Measurements from ENCODE around the gene EML4.
"Not testable (repeated sequence)": the region's sequence is repeated elsewhere in the genome, so short reads cannot be mapped to it uniquely, and the experiment has no call there.

Gene EML4

DNA sequence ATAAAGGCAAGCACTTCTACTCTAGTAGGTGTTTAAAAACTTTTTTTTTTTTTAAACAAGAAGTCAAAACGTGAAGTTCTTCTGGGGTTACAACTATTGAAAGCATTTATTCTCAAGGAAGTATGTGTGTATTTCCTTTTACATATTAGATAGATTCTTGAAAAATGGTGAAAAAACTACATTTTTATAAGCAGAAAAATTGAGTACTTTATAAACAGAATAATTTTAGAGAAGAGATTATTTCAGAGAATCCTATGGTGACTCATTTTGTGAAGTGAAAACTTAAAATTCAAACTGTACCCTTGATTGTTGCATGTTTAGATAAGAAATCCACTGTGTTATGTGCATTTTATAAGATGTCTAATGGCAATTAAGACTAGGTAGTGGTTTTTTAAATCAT is 2.9 kb downstream of the EML4 start:
- DNase-seq, result no peak

GRCh38 chr2:42172566-42172965 is 3.4 kb downstream of the EML4 start:
- no peak for DNase-seq

GRCh38 chr2:42173467-42173866 is 4.3 kb downstream of the EML4 start:
- DNase-seq, result not testable (repeated sequence)

DNA sequence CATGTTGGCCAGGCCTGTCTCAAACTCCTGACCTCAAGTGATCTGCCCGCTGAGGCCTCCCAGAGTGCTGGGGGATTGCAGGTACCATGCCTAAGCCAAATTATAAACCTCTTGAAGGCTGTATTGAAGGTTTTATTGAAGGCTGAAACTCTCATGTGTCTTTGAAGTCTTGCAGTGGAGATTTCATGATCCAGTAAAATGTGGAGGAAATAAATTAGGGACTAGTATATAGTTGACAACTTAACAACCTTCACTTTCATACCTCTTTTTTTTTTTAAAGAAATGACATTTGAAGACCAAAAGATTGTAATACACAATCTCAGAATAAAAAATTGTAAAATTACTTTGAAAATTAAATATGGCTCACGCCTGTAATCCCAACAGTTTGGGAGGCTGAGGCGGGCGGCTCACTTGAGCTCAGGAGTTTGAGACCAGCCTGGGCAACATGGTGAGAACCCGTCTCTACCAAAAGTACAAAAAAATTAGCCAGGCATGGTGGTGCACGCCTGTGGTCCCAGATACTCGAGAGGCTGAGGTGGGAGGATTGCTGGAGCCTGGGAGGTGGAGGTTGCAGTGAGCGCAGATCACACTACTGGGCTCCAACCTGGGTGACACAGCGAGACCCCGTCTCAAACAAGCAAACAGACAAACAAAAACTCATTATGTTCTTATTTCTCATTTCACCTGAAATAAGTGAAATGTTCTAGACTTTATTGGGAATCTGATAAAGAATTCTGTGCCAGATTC is 8.0 kb downstream of the EML4 start:
- DNase-seq, result no peak

GRCh38 chr2:42178335-42178734 is 9.2 kb downstream of the EML4 start:
- no peak for DNase-seq

GRCh38 chr2:42180300-42180699 is 11.1 kb downstream of the EML4 start:
- no peak for DNase-seq

DNA sequence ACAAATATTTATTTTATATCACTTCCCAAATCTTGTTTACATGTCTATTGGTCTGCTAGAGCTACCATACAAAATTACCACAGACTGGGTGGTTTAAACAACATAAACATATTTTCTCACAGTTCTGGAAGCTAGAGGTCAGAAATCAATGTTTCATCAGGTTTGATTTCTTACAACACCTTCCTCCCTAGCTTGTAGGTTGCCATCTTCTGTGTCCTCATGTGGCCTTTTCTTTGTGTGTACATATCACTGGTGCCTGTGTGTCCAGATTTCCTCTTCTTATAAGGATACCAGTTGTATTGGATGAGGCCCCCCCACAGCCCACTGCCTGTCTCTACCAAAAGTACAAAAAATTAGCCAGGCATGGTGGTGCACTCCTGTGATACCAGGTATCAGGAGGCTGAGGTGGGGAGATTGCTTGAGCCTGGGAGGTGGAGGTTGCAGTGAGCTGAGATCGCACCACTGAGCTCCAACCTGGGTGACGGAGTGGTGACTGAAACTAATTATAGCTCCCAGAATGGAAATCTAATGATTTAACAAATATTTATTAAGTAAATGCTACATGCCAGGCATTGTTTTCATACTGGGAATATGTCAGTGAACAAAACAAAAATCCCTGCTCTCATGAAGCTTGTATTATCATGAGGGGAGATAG is 13.6 kb downstream of the EML4 start:
- no peak for DNase-seq

DNA sequence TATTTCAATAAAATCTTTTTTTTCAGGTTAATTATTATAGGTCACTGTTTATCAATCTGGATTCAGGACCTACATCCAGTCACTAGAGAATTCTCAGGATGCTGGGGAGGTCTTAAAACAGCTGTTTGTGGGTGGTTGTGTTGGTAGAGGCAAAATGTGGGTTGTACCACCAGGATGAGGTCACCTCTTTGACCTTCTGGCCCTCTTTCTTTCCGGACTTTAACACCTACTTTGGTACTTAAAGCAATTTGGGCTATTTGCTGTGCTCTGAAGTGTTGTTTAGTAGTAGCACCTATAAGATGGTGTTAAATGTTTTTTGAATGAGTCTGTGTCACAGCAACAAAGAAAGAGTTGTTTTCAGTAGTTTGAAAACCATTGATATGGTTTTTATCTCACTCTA is 14.6 kb downstream of the EML4 start:
- DNase-seq, result no peak

DNA sequence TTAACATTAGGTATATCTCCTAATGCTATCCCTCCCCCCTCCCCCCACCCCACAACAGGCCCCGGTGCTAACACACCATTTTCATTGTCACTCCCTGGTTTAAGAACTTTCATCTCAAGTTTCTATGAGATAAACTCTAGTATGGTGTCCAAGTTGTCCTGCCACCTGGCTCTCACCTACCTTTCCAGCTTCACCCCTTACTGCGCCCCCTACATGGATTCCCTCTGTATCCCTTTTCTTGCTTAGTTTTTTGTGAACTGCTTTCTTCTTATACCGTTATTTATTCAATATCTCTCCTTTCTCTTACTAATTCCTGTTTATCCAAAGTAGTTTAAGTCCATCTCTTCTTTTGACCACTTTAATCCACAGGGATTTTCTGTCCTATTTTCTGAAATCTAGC is 15.2 kb downstream of the EML4 start:
- no peak for DNase-seq

DNA sequence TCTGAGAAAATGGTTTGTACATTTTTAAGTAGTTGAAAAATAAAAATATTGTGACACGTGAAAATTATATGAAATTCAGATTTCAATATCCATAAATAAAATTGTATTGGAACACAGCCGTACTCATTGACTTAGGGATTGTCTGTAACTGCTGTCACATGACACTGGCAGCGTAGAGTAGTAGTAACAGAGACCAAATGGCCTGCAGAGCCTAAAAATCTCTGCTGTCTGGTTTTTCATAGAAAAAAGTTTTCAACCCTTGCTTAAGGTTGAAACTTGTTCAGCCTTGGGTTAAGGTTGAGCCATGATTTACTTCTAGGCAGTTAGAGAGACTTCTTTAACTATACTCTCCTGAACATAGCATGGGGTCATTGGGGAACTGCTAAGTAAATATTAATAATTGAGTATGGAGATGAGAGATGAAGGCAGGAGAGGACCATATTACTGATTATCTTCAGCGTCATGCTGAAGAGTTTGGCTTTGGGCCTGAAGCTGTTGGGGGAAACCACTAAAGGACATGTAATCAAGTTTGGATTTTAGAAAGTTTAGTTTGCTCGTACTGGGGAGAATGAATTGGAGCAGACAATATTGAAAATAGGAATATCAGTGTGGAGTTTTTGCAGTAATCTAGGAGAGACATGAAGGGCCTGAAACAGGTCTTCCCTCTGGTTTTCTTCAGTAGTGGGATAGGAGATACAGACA is 16.2 kb downstream of the EML4 start:
- no peak for DNase-seq

DNA sequence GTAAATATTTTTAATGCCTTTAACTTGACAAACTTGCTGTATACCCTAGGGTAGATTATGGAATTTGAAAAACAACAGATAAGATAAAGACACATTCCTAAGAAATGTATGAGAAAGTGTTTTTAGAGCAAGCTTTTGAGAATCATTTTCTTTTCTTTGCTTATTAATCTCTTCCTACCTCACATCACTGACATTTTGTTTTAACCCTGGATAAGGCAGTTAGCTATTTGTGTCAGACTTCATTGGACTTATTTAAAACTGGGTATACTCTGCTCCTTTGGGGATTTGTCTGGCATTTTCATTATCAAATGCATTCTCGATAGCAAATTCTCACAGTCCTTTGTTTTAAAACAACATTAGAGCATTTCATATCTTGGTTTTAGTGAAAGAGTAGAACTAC is 17.2 kb downstream of the EML4 start:
- DNase-seq, result no peak

DNA sequence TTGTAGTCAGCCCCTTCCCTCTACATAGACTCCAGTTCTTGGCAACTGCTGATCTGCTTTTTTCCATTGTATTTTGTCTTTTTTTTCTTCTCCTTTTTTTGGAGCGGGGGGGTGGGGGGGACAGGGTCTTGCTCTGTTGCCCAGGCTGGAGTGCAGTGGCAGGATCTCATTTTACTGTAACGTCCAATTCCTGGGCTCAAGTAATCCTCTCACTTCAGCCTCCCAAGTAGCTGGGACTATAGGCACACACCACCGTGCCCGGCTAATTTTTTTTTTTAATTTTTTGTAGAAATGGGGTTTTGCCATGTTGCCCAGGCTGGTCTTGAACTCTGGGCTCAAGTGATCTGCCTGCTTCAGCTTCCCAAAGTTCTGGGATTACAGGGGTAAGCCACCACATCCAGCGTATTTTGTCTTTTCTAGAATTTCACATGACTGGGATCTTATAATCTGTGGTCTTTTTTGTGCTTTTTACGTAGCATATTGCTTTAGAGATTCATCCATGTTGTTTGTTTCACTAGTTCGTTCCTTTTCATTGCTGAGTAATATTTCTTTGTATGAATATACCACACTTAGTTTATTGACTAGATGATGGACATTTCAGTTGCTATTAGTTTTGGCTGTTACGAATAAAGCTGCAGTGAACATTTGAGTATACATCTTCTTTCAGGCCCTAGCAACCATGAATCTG is 17.9 kb downstream of the EML4 start:
- no peak for DNase-seq

GRCh38 chr2:42187886-42188285 is 18.7 kb downstream of the EML4 start:
- no peak for DNase-seq

DNA sequence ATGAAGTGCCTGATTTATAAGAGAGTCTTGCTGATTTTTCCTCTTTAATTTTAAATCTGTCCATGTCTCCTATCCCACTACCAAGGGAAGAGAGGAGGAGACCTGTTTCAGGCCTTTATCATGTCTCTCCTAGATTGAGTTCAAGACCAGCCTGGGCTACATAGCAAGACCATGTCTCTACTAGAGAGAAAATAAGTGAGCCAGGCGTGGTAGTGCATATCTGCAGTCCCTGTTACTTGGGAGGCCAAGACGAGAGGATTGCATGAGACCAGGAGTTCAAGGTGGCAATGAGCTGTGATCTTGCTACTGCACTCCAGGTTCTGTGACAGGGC is 20.0 kb downstream of the EML4 start:
- DNase-seq, result no peak

GRCh38 chr2:42190191-42190590 is 21.0 kb downstream of the EML4 start:
- DNase-seq, result no peak

DNA sequence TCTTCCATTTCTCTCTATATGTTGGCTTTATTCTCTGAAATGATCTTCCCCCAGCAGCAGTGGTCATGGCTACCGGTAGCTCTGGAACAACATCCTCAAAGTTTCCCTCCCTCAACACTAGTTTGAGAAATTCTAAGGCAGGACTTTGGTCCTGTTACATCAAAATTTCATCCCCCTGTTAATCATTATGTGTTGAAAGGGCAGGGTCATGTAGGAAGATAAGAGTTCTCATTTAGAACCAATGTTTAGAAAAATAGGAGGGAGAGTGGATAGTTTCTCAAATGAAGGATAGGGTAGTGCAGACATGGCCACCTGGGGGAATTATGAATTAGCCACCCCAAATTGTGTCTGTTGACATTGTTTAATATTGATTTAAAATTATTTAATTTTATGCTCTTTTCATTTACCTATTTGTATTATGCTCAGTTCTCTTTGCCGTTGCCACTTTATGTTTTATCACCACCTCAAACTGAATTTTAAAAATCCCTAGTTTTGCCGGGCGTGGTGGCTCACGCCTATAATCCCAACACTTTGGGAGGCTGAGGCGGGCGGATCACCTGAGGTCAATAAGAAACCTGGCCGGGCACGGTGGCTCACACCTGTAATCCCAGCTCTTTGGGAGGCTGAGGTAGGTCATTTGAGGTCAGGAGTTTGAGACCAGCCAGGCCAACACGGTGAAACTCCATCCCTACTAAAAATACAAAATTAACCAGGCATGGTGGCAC is 22.3 kb downstream of the EML4 start:
- DNase-seq, result no peak

GRCh38 chr2:42192010-42192373 is 22.8 kb downstream of the EML4 start:
- DNase-seq, result no peak

DNA sequence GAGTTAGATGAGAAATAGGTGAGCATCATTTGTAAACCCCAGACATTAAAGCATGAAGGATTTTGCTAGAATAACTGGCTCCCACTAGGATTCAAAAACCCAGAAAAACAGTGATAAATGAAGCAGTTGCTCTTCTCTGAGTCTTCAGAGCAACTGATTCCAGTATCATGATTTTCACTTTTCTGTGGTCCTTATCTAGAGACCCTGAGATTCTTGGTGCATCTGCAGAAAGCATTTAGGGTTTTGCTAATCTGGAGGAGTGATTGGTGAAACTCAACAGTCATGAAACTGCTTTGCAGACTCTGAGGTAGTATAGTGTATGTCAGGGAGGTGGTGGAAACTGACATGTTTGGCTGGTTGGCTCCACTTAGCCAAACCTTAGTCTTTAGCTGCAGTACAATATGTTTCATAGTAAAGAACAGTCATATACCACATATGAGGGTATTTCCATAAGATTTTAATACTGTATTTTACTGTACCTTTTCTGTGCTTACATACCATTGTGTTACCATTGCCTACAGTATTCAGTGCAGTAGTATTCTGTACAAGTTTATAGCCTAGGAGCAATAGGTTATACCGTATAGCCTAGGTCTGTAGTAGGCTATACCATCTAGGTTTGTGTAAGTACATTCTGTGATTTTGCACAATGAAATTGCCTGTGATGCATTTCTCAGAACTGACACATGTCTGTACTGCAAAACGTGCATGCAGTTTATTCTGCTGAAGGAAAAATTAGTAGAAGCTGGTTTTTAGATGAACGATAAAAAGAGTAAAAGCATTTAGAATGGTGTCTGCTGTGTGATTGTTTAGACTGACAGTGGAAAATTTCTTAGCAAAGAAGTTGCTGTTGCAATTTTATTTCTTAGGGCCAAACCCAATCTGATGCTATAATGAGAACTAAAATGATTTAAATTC is 23.8 kb downstream of the EML4 start:
- no peak for DNase-seq

GRCh38 chr2:42193722-42194187 is 24.6 kb downstream of the EML4 start:
- DNase-seq, result no peak

DNA sequence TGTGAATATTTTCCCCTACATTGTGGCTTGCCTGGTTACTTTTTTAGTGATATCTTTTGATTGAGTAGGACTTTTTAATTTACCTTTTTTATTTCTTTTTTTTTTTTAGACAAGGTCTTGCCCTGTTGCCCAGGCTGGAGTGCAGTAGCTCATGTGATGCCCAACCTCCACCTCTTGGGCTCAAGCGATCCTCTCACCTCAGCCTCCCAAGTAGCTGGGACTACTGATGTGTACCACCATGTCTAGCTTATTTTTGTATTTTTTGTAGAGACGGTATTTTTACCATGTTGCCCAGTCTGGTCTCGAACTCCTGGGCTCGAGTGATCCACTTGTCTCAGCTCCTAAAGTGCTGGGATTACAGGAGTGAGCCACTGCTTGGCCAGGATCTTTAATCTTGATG is 25.3 kb downstream of the EML4 start:
- DNase-seq, result no peak

GRCh38 chr2:42195559-42195958 is 26.4 kb downstream of the EML4 start:
- DNase-seq, result no peak

- DNase-seq, result no peak
These were observed 26.9 kb downstream of the EML4 start for GRCh38 chr2:42196070-42196402.

Data from stimulated activated CD4-positive, alpha-beta T cell treated with anti-CD3 and anti-CD28 coated beads, Interleukin-2, amount 100 ng/mL, for 24 hours (primary cell).